ENCODE data around the gene GDPD5.

Gene GDPD5

DNA sequence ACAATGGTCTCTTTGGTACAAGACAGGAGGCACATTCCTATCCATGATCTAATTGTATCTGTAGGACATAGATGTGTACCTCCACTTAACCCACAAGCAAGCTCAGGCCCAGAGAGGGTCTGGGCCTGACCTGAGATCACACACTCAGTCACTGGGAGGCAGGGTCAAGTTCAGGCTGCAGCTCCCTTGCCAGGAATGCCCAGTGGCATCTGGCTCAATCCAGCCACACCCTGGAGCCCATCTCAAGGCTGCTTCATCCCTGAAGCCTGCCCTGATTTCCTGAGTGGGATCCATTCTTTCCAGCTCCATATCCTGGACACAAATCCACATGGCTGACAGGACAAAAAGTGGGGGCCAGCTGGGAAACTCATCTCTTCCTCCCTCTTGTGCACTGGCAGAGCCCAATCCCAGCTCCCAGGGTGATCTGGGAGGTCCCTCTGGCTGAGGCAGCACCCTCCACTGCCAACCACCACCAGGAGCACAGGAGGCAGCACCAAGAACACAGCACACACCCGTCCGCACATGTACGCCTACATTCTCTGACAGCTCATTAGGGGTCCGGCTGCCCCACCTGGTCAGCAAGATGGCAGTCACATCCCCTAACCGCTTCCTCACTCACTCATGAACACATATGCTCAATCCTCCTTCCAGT, 53.5 kb downstream of the GDPD5 start:
- no peak for DNase-seq (ENCODE audit: low read depth)

DNA sequence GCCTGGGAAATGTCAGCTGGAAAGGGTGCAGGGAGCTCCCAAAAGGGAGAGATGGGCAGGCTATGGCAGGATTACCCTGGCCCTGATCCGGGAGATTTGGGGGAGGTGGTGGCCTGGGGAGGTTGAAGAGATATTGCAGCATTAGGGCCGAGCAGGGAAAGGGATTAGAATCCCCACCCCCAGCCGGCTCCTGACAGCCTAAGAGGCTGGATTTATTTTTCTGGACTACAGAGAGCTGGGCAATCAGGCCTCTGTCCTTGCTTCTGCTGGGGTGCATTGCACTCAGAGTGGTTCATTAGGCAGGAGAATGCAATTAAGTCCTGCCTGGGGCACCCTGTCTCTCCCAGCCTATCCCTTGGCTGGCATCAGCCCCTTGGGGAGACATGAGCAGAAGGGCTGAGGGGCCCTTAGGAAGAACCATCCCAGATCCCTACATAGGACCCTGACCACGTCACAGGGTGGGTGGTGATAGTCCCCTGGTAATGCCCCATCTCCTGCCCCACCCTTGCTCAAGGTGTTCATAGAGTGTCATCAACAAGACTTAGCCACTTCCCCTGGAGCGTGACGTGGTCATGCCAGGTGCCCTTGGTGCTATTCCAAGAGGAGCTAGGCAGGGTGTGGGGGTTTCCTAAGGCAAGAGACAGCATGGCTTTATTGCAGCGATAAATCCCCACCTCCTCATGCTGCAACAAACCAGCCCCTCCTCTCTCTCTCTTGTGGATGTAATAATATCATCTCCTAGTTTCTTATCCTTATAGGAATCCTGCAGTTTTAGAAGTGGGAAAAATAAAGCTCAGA, 54.4 kb downstream of the GDPD5 start:
- no peak for DNase-seq (ENCODE audit: low read depth)

DNA sequence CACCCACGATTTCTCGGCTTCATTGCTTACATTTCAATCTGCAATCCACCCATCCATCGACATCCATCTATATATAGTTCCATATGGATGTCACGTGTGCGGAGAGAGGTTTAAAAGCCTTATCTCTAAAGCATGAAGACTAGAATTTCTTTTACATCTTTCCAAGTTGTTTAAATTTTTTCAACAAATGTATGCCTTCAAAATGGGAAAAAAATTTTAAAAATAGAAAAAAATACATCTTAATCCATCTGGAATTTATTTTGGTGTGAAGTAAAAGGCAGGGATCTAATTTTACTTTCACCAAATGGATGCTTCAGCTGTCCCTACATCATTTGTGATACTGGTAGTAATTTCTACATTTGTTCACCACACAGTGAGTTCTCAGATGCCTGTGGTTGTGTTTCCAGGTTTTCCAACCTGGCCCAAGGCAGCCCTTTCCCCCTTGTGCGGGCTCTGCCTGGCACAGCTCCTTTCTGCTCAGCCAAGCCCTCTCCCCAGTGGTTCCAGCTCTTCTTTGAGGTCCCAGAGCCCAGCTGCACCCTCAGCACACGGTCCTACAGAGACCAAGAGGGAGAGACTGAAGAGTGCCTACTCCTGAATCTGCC, 55.2 kb downstream of the GDPD5 start:
- no peak for DNase-seq (ENCODE audit: low read depth)

DNA sequence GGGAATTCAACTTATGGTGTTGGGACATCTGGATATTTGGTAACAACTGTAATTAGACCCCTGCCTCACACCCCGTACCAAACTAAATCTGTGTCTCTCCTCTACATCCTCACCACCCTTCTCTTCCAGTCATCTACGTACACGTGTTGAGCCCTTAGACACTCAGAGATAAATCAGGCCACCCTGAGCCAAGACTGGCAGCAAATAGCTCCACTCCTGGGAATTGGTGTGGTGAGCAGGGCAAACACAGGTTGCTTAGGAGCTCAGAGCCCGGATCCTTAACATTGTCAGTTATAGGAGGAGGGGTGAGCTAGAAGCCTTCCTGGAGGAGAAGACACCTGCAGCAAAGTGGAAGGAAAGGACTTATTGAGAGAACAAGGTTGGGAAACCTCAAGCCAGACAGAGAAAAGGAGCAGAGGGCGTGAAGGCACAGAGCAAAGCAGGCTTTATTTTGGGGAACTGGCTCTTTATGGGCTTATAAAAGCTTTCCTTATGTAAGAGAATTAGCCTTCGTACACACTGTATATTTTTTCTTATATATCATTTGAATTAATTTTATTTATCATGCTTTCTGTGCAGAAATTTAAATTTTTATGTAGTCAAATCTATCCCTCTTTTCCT, 55.8 kb downstream of the GDPD5 start:
- no peak for DNase-seq (ENCODE audit: low read depth)

DNA sequence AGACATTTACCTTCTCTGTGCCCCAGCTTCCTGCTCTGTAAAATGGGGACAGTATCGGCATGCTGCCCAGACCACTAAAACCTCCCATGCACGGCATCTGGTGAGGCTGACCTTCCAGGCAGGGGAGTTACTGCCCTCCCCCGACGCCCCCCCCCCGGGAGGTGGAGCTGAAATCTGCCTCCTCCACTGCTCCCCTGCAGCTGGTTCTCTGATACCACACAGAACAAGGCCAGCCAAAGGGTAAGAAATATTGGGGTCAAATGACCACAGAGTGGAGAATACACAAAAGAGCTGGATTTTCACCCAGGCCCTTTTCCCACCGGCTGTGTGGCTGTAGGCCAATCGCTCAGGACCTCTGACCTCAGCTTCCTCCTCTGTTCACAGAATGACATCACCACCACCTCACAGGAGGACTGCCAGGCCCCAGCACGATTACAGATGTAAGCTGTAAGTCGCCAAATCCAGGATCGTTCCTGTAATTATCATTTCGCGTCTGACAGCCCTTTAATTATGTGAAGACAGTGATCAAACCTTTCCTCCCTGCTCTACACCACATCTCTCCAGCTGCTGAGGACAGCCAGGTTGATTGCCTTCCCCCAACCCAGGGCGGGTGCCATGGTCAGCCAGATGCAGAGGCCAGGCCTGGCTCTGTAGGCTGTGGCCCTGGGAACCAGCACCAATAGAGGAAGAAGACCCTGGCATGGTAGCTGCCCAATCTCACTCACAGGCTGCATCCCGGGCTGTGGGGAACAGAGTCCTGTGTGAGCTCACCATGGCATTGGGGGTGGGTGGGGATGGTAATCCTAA, 57.0 kb downstream of the GDPD5 start:
- no peak for DNase-seq (ENCODE audit: low read depth)

DNA sequence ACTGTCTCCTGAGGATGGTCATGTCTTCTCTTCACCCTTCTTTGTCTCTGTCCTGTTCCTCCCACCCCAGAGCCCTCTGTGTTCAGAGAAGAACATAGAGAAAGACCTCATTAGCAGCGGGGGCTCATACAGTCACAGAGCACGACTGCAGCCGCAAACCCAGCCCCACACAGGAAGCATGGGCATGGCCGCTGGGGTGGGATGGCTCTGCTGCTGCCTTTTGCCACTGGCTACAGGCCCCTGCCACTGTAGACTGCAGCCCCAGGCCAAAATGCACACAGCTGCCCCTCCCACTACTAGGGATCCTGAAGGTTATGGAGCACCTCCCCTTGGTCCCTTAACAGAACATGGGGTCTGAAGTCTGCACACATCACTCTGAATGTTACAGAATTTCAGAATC, 57.9 kb downstream of the GDPD5 start:
- DNase-seq (ENCODE audit: low read depth) = no peak

DNA sequence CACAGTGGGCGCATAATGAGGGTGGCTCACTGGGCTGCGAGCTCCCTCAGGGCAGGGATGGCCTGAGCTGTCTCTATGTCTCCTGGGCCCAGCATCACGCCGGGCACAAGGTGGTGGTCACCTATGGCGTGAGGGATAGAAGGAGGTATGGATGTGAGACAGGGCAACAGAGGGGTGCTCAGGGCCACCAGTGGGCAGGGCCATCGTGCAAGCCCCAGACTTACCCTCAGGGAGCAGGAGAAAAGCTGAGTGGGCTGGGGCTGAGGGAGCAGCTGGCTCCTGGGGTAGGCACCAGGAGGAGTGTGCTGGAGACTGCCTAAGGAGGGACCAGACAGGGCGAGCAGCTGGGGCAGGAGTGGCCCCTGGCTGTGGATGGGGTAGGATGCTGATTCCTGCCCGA, 58.4 kb downstream of the GDPD5 start:
- no peak for DNase-seq (ENCODE audit: low read depth)

DNA sequence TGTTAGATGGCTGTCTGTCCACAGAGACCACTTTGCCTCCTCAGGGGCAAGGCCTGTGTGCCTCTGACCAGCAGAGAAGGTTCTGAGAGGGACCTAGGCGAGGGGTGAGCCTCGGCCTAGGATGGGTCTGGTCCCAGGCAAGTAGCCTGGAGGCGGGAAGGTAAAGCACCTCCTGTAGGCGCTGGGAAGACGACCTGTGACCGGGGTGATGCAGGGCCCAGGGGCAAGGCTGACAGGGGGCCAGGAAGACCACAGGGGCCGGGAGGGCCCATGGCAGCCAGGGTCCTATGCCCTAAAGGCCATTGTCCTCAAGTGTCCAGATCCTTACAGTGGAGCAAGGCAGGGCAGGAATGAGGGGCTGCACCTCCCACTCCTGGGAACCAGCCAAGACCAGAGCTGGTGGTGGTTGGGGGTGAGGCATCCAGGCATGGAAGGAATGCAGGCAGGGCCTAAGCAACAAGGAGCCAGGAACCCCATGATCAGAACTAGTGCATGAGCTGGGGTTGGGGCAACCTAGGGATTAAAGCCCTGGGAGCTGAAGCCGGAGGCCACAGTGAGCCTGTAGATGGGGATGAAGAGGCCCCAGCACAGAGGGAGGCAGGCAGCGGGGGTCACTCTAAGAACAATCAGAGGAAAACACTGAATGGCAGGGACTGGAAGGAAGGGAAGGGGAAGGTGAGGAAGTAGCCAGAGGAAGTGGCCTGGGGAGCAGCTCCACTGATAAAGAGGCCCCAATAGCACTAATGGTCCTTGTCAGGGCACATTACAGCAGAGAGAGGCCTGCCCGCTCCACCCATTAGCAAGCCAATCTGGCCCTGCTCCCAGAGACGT, 59.8 kb downstream of the GDPD5 start:
- DNase-seq (ENCODE audit: low read depth) = no peak

DNA sequence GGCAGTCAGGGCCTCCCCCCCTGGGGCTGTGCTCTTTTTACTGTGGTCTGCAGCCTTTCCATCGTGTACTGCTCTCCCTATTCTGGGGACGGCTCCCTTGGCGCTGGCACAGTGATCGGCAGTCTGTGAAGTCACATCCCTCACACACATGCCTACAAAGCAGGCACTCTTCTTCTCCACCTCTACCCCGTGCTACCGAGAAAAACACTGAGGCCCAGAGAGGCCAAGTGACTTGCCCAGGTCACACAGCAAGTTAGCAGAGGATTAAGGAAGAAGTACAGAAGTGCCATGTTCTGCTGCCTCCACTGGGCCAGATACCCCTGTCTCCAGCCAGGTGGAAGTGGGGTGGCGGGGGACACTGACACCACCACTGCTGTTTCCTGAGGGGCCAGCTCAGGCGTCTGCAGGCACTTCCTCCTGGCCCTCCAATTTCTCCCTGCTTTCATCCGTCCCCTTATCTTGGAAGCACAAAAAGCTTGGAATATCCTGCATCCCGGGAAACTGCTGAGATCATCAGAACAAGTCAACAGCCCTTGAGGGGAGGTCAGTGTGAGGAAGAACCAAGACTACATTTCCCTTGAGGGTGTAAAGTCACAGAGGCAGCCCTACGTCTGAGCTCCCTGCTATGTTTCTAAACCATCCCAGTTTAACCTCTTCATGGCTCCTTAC, 62.5 kb downstream of the GDPD5 start:
- DNase-seq (ENCODE audit: low read depth) = no peak

DNA sequence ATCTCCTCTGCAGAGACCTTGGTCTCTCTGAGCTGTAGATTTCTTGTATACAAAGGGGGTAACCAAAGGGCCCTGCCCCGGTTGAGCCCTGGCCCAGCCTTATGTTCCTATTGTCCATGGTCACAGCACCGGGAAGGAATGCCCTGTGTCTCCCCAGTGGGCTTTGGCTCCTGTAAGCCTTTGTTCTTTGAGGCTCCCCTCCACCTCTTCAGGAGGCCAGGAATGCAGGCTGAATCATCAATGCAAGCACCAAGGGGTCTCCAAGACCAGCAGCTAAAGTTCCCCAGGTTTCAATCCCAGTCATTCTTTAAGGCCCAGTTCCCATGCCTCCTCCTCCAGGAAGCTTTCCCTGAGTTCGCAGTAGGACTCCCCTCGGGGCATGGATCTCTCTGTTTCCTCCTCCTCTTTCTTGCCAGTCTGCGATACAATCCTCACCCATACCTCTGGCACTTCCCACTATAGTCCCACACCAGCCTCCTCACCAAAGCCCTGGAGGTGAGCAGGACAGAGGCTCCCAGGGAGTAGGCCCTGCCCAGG, 63.6 kb downstream of the GDPD5 start:
- DNase-seq (ENCODE audit: low read depth) = no peak

DNA sequence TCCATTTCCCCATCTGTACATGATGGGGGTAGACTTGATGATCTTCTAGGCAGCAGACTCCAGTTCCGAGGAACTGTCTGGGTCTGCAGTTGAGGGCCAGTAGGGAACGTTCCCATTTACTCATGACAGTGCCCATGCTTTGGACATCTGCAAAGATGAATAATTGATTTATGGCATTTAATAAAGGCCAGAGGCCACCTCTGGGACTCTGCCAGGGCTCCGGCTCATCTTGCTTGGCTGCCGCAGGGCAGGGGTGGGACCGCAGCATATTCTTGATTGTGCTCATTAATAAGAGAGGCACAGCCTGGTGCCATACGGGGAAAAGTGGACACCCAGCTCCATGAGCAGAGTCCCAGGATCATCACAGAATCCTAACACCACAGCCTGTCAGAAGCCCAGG, 64.6 kb downstream of the GDPD5 start:
- DNase-seq (ENCODE audit: low read depth) = no peak

DNA sequence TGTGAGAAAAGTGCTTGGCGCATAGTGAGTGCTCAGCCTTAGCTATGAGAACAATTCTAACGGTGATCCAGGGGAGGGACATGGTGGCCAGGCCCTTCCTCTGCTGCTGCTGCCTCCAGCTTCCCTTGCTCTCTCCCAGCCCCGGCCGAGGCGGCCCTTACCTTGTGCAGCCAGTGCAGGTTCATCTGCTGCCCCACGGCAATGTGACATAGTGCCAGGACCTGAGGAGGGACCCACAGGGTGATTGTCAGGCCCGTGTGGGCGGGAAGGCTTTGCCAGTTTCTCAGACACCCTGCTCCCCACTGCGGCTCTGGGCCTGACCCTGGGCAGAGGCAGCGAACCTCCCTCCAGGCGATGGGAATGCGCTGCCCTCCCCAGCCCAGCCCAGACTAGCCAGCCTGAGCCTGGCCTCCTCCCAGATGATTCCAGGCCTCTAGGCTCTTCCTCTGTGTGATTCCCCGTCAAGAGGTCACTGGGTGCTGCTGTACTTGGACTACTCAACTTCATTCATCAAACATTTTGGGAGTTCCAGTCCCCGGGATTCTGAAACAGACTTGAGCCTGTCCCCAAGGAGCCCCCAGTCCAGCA, 69.1 kb downstream of the GDPD5 start:
- DNase-seq (ENCODE audit: low read depth) = no peak

DNA sequence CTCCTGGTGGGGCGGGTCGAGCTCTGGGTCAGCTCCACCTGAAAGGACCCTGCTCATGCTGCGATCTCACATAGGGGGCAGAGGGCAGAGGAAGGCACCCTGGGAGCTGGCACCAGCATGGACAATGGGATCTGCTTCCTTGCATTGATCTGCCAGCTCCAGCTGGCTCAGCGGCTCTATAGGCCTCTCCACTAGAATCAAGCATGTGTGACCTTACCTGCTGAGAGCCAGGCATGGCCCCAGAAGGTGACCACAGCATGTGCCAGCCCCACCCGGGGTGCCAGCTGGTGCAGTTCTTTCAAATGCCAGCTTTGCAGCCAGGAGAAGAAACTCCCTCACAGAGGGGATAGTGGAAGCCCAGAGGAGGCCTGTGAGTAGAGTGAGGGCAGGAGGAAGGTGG, 70.8 kb downstream of the GDPD5 start:
- no peak for DNase-seq (ENCODE audit: low read depth)

DNA sequence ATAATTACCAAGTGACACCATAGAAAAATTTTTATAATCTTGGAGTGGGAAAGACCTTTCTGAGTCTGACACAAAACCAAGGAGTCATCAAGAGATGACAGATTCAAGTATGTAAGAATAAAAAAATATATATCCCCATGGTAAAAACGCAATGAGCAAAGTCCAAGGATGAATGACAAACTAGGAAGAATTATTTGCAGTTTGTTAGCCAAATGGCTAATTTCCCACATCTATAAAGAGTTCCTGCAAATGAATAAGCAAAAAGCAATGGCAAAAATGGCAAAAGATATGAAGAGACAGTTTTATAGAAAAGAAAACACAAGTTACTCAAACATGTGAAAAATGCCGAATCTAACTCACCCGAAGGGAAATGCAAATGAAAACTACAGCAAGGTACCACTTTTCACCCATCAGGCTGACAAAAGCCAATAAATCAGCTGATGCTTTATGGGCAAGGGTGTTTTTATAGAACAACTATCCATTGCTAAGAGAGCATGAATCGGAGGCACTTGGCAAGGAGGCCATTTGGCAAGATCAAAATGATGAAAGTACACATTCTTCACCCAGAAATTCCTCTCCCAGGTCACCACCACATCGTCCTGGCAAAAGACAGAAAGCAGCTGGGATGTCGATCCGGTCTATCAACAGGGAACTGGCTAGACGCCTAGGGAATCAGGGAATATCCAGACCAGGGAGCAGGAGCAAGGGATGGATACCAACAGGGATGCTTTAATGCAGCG, 71.7 kb downstream of the GDPD5 start:
- no peak for DNase-seq (ENCODE audit: low read depth)

DNA sequence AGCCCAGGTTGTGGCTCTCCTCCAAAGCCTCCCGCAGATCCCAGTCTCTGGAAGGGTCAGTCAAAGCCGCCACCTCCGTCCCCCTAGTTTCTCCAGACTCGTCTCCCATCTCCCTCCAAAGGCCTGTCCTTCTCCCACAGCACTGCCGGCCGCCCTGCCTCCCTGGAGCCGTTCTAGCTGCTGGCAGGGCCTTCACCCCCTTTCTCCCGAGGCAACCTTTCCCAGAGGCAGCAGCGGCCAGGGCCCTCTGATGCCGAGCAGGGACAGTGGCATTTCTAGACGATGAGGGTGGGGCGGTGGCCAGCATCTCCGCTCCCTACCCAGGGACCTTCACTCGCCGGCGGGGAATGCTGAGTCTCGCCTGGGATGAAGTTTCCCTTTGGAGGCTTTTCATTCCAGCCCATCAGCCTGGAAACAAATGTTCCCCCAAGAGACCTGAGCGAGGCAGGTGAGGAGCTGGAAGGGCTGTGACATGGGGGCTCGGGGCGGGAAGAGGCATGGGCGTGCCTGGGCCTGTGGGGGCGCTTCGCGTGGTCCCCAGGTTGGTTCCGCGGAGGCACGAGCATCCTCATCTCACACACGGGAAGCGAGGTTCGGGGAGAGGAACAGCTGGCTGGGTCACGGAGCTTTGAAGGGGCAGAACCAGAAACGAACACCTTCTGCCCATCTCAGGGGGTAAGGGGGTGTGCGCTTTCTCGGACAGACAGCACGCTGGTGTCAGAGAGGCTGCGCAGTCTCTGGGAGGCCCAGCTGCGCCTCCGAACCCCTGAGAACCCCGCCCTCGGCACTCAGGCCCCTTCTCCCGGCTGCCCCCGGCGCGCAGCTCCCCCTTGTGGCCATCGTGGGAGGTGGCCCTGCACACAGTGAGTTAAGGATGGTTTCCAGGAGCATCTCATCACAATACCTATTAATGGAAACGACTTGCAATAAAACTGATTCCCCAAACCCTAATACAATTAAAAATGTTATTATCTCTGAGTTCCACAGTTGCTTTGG, 74.6 kb downstream of the GDPD5 start:
- DNase-seq (ENCODE audit: low read depth) = no peak

DNA sequence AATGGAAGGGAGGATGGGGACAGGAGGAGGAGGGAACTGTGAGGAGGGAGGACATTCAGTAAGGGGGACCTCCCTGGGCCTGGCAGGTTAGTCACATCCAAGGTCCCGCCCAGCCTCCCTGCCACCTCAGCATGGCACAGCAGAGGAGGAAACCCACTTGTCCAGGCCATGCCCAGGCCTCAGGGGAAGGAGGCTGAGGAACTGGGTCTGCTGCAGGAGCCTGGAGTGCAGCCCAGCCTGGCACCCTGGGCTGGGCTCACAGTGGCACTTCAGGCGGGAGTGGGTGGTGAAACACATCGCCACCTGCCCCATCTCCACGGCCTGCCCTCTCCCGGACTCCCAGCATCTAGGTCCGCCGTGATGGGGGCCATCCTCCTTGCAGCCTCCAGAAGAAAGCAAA, 75.5 kb downstream of the GDPD5 start:
- DNase-seq (ENCODE audit: low read depth) = no peak

DNA sequence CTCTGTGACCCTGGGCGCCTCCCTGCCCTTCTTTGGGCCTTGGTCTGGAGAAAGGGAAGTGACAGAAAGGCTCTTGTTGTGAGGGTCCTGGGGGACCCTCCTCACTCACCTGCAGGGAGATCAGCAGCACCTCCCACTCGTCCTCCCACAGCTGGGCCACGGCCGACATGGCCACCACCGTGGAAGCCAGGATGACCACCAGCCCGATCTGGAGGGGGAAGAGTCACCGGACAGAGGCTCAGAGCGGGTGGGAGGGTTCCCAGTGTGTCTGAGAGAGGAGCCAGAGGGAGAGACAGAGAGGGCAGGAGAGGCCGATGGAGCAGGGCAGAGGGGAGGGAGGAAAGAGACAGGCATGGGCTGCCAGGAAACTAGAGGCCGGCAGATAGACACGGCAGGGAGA, 76.0 kb downstream of the GDPD5 start:
- no peak for DNase-seq (ENCODE audit: low read depth)

DNA sequence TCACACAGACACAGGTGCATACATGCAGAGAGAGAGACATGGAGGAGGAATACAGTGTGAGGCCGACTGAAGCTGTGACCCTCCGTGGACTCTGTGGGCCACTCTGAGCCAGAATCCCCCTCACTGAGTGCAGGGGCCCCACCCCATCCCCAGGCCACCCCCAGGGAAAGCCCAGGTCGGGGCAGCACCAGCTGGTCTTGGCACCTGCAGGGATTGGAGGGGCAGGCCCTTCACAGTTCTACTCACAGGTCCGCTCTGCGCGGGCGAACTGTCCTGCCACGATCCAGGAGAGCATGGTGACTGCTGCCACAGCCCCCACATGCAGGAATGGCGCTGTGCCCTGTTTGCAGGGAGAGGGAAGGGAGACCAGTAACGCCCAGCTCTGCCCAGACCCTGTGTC, 76.5 kb downstream of the GDPD5 start:
- DNase-seq (ENCODE audit: low read depth) = no peak
